ELR (cell line): ENCODE data around the gene ANKIB1.

Source experiments
- DNase-seq: peaks from one replicate; pipeline ENCODE4 v3.0.0-alpha.2; 2015; ENCODE audit warnings: low read depth

ANKIB1 gene

DNA sequence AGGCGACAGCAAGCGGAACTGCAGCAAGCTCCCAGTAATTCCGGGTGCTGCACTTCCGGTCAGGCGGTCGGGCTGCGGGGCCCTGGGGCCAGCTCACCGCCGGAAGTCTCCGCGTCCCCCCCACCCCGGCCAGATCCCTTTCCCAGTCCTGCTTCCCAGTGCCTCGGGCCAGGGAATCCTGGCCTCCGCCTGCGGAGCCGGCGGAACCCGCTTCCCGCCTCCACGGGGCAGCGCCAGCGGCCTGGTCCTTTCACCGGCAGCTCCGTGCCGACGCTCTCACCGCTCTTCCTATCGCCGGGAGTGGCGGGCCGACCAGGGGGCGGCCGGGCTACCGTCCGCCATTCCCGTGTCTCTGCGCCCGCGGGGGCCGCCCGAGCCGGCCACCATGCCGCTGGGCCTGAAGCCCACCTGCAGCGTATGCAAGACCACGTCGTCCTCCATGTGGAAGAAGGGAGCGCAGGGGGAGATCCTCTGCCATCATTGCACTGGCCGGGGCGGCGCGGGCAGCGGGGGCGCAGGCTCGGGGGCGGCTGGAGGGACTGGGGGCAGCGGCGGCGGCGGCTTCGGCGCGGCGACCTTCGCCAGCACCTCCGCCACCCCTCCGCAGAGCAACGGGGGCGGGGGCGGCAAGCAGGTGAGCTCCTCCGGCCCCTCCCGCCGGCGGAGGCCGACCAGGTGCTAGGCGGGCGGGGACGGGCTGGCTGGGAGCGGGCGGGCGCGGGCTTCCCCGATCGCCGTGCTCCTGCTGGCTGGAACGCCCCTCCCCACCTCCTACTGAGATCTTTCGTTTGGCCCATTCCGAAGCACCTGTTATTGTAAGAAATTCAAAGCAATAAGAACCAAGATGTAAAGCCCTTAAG, 201.8 kb downstream of the ANKIB1 start, which contains the start of gene GATAD1:
Gene GATAD1, plus strand, starts transcription at position 138 of the 860 bp plus-strand sequence. Its CDS starts 248 bp downstream, at position 386.
- DNase-seq, result peak; percentile 94

DNA sequence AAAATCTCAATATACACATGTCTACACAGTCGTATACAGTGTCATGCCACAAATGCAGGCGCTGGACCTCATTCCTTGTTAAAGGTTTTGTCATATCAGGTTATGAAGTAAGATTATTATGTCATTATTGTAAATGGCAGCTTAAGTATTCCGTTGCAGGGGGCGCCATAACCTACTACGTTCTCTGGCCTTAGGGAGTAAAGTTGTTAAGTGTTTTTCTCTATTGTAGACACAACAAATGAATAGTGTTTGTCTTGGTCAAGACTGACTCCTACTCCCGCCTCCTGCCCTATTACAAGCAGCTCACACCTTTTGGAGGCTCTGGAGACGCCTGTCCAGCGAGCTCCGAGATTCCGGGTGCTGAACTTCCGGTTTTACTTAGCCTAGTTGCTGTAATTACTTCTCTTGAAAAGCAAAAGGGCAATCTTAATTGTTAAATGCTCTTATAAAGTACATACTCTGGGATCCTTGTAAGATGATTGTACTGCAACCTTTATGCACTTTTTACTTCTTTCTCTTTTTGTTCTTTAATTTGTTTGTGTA, 202.5 kb downstream of the ANKIB1 start:
- peak; percentile 61 for DNase-seq
